Activated CD8-positive, alpha-beta memory T cell treated with anti-CD3 and anti-CD28 coated beads, Interleukin-2, amount 50 U/mL, for 48 hours (primary cell): ENCODE measurements around the gene PACSIN1.
"Not testable (repeated sequence)": the region's sequence is repeated elsewhere in the genome, so short reads cannot be mapped to it uniquely, and the experiment has no call there.

Experiments used
- DNase-seq: peaks from one replicate; pipeline ENCODE4 v3.0.0-alpha.2; 2020

PACSIN1 gene

GRCh38 chr6:34457742-34458735 lies 7.8 kb upstream of the PACSIN1 start:
- DNase-seq, result no peak

- DNase-seq, result no peak
Measured at GRCh38 chr6:34459899-34460593, 5.8 kb upstream of the PACSIN1 start.

- DNase-seq, result no peak
Measured at GRCh38 chr6:34460796-34461507, 4.9 kb upstream of the PACSIN1 start.

- no peak for DNase-seq
Measured at GRCh38 chr6:34462010-34462409, 3.9 kb upstream of the PACSIN1 start.

- no peak for DNase-seq
Measured at GRCh38 chr6:34462551-34462971, 3.3 kb upstream of the PACSIN1 start.

GRCh38 chr6:34463299-34463698 lies 2.6 kb upstream of the PACSIN1 start:
- no peak for DNase-seq

- DNase-seq, result no peak
Measured at GRCh38 chr6:34463849-34464248, 2.0 kb upstream of the PACSIN1 start.

GRCh38 chr6:34466242-34467185 lies 638 bp downstream of the PACSIN1 start:
- DNase-seq, result no peak

GRCh38 chr6:34468378-34468892 lies 2.6 kb downstream of the PACSIN1 start:
- DNase-seq, result no peak

- no peak for DNase-seq
Measured at GRCh38 chr6:34469499-34469898, 3.6 kb downstream of the PACSIN1 start.

- DNase-seq, result no peak
Measured at GRCh38 chr6:34472425-34472824, 6.5 kb downstream of the PACSIN1 start.

- no peak for DNase-seq
Measured at GRCh38 chr6:34473967-34474366, 8.1 kb downstream of the PACSIN1 start.

- no peak for DNase-seq
Measured at GRCh38 chr6:34474754-34475153, 8.9 kb downstream of the PACSIN1 start.

- DNase-seq, result no peak
Measured at GRCh38 chr6:34475238-34475682, 9.4 kb downstream of the PACSIN1 start.

GRCh38 chr6:34475767-34476328 lies 10.0 kb downstream of the PACSIN1 start:
- DNase-seq, result no peak

- no peak for DNase-seq
Measured at GRCh38 chr6:34476447-34476846, 10.6 kb downstream of the PACSIN1 start.

- DNase-seq, result no peak
Measured at GRCh38 chr6:34476921-34477320, 11.0 kb downstream of the PACSIN1 start.

- no peak for DNase-seq
Measured at GRCh38 chr6:34478796-34479195, 12.9 kb downstream of the PACSIN1 start.

GRCh38 chr6:34483781-34484180 lies 17.9 kb downstream of the PACSIN1 start:
- DNase-seq, result not testable (repeated sequence)

GRCh38 chr6:34484391-34484790 lies 18.5 kb downstream of the PACSIN1 start:
- DNase-seq, result no peak

- peak; percentile 78 for DNase-seq
Measured at GRCh38 chr6:34484899-34485298, 19.0 kb downstream of the PACSIN1 start.
